ELF-1 (cell line): ENCODE results near the gene LRRC2.
A peak's percentile ranks its signal among the peaks of the same experiment; 100 is the strongest.
"Not testable (repeated sequence)": the region's sequence is repeated elsewhere in the genome, so short reads cannot be mapped to it uniquely, and the experiment has no call there.

Experiments
- DNase-seq: peaks from one replicate; pipeline ENCODE4 v3.0.0-alpha.2; 2016; ENCODE audit warnings: low read depth, low spot score

The LRRC2 gene

GRCh38 chr3:46558184-46559043 is 7.7 kb downstream of the LRRC2 start:
- DNase-seq = peak; percentile 92

GRCh38 chr3:46557814-46558183 is 8.3 kb downstream of the LRRC2 start:
- no peak for DNase-seq

DNA sequence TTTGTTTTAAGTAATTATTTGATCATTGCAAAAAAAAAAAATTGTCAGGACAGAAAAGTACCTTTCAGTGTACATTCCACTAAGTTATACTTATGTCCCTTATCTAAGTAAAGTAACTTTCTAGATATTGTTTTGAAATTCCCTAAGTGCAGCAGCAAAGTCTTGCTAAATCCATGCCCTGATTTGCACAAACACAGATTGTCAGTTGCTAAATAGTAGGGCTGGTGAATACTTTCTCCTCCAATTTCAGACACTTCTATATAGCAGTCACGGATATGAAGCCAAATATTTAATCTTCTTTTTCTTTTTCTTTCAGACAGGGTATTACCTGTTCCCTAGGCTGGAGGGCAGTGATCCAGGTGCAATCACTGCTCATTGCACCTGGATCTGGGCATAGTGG is 12.9 kb downstream of the LRRC2 start:
- DNase-seq = no peak

DNA sequence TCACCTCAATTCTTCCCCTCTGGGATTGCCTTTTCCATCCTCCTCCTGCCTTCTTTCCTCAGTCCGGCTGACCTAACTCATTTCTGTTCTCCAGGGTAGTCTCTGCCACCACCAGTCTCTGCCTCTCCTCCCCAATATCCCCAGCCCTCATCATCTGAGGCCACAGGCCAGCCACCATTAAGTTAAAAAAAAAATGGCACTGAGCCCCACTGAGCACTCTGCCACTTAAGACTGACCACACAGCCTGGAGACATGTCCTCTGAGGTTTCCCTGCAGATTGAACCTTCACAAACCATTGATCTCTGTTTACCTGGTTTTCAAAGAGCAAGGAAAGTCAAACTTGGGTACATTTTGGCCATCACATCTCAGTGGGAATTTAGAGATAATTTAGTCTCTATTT is 13.6 kb downstream of the LRRC2 start:
- no peak for DNase-seq

GRCh38 chr3:46551615-46552014 is 14.5 kb downstream of the LRRC2 start:
- no peak for DNase-seq

- DNase-seq = no peak
Observed at GRCh38 chr3:46549989-46550388, 16.1 kb downstream of the LRRC2 start.

- peak; percentile 35 for DNase-seq
Observed at GRCh38 chr3:46549408-46549904, 16.6 kb downstream of the LRRC2 start.

DNA sequence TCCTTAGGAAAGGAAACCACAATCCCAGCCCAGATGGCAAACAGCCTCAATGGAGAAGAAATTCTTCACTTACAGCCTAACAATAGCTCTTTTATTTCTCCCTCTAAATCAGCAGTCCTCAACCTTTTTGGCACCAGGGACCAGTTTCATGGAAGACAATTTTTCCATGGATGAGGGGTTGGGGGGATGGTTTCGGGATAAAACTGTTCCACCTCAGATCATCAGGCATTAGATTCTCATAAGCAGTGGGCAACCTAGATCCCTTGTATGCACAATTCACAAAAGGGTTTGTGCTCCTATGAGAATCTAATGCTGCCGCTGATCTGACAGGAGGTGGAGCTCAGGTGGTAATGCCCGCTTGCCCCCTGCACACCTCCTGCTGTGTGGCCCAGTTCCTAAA is 17.5 kb downstream of the LRRC2 start:
- not testable (repeated sequence) for DNase-seq

- no peak for DNase-seq
Observed at GRCh38 chr3:46546896-46547440, 19.1 kb downstream of the LRRC2 start.

DNA sequence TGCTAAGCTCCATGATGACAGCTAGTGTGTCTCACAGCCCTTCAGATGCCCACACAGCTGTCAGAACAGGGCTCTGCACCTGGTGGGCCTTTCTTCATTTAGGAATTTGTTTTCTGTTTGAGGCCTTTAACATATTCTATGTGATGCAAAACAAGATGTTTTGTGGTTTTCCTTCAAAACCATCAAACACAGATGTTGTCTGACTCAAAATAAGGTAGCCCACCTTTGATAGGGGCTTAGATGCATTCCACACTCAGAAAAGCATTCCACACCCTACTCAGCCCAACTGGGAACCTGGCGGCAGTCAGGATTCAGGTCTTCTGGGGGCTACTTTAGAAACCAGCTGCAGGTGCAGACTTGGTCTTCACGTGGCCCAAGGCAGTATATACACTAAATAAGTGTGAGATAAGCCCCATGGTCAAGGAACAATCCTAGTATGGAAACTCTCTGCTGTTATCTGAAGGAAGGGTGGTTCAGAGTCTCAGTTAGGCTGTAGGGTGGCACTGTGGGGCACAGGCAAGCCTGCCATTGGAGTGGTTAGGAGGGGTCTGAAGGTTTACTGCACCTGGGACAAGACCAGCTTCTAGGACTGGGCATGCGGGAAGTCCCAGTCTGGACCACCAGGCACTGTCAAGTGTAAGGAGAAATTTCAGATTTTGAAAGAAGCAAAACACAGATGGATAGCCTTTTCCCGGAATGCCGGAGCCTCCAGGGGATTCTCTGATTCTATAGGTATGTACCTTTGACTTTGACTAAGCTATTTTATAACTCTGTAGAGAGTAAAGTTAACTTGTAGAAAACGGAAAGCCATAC is 20.1 kb downstream of the LRRC2 start:
- peak; percentile 49 for DNase-seq

DNA sequence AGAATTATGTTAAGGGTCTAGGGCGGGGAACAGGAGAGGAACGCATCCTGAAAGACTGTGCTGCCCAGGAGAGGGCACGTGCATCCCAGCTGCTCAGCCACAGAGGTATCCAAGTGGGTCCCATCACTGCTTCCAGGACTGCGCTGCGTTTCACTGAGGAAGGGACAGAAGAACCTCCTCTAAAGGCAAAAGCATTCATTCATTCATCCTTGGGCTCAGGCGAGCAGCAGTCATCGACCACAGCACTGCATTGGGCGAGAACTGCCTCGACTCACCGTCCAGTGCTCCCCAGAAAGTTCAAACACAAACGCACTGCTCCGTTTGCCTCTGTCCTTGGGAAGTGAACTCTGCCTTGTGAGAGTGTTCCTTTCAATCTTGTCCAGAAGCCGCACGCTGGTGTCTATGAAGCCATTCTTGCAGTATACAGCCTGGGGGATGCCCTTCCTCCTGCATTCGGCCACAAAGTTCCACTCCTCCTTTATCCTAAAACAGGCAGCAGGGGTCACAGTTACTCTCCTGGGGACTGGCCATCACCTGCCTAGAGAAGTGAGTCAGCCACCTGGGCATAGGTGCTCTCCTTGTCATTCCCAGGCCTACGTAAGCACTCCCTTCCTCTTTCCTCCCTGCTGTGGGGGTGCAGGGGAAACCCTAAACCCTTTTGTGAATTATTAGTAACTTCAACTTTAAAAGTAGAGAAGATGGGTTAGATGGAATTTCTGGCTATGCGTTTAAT is 21.2 kb downstream of the LRRC2 start:
- no peak for DNase-seq

- peak; percentile 46 for DNase-seq
Observed at GRCh38 chr3:46542801-46543201, 23.3 kb downstream of the LRRC2 start.

GRCh38 chr3:46542344-46542743 is 23.8 kb downstream of the LRRC2 start:
- DNase-seq = no peak

GRCh38 chr3:46541835-46542234 is 24.3 kb downstream of the LRRC2 start:
- DNase-seq = no peak

DNA sequence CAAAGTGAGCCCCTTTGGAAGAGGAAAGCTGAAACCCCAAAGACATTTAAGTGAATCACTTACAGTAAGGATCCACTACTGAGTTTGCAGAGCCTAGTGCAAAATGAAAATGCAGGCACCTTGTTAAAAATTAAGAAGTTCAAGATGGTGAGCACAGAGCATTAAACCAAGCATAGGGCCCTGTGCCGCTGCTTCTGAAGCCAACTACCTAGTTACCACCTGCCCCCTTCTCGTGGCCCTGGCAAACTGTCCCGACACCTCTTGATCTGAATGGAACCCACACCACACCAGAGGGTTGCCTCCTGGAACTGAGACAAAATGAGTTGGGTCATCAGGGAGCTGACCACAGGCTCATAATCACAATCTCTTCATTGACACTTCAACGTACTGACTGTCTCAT is 25.6 kb downstream of the LRRC2 start:
- no peak for DNase-seq

DNA sequence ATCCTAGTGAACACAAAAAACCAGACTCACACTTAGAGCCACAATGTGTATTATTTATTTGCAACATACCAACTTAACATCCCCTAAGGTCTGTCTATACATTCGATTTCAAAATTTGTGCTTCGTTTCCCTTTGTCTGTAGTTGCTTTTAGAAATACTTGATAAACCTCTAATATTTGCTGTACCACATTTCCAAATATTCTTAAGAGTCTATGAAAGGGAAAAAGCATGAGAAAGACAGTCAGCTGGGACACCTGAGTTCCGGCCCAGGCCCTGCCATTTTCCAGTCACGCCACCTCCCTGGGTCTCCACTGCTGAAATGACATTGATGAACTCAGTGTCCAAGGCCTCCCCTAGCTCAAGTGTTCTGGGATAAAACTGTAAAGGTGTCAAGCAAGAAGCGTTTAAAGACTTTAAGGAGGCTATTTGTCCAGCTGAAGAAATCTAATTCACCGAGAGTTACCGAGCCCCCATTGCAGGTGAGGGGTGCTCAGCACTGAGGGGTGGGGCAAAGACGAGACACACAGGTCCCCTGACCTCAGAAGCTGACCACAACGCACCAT is 26.6 kb downstream of the LRRC2 start:
- no peak for DNase-seq

- peak; percentile 70 for DNase-seq
Observed at GRCh38 chr3:46538803-46539442, 27.2 kb downstream of the LRRC2 start.

GRCh38 chr3:46538425-46538802 is 27.7 kb downstream of the LRRC2 start:
- DNase-seq = not testable (repeated sequence)

DNA sequence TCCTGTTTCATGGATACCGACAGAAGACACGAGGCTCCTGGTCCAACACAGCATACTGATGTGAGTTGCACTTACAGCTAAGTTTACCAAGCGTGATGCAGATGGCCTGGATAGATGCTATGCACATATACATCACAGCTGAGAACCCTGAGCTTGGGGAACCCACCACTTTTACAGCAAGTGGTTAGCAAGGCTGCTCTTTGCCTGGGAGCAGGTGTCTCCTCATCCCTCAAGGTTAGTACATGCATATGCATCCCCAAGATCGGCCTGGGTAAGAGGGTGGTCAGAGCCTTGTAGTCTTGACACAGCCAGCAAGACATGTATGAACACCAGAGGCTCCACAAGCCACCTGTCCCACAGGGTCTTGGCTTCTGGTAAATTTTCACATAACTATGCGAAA is 28.3 kb downstream of the LRRC2 start:
- DNase-seq = no peak

- DNase-seq = no peak
Observed at GRCh38 chr3:46537316-46537715, 28.8 kb downstream of the LRRC2 start.

- DNase-seq = no peak
Observed at GRCh38 chr3:46536758-46537157, 29.3 kb downstream of the LRRC2 start.
